ENCODE data around the gene TSPAN16.

DNA sequence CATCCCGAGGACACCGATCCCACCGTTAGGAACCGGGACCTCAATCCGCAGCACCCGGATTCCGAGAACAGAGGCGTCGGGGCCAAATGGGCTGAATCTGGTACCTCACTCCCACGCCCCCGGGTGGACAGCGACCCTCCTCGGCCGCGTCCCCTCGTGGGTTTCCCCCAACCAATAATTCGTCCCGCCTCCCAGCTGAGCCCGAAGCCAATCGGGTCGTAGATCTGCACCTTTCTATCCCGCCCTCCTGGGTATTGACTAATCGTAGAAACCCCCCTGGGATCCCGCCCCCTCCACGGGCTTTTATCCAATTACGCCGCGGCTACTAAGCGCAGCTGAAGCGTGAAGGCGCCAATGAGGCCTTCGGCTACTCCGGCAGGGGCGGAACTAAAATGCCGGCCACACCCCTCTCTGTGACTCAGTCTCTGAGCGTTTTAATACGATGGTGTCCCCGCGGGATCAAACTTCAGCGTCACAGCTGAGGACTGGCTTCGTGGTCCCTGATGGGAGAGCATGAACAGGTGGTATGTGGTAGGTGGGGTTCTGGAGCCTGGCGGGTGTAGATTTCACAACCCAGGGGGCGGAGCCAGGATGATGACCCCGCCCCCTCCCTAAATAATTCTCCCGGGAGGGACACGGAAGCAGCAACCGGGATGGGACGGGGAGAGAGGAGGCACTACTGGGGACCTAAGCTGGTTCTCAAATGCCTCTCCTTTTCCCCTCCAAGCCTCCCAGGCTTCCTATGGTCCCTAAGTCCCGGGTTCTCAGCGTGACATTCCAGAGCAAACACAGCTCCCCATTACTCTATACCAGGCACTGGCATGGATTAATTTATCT lies 50.4 kb downstream of the TSPAN16 start, which contains the start of the genes CCDC159 and TMEM205:
- TF ChIP-seq POLR2A (IDR thresholded peaks at IDR 0.05): no peak
- TF ChIP-seq, protein P1, sequence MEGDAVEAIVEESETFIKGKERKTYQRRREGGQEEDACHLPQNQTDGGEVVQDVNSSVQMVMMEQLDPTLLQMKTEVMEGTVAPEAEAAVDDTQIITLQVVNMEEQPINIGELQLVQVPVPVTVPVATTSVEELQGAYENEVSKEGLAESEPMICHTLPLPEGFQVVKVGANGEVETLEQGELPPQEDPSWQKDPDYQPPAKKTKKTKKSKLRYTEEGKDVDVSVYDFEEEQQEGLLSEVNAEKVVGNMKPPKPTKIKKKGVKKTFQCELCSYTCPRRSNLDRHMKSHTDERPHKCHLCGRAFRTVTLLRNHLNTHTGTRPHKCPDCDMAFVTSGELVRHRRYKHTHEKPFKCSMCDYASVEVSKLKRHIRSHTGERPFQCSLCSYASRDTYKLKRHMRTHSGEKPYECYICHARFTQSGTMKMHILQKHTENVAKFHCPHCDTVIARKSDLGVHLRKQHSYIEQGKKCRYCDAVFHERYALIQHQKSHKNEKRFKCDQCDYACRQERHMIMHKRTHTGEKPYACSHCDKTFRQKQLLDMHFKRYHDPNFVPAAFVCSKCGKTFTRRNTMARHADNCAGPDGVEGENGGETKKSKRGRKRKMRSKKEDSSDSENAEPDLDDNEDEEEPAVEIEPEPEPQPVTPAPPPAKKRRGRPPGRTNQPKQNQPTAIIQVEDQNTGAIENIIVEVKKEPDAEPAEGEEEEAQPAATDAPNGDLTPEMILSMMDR (IDR thresholded peaks at IDR 0.05): no peak

All from testis (tissue), 2 donors.